HepG2 (cell line): ENCODE results near the gene AGMO. TPM values are rescaled to one million over a fixed set of nuclear protein-coding genes. Genes with fewer than 3 reads are reported as not detected.

ENCODE experiments used
- ATAC-seq: fragments of 200-7000 bp; cut with Tn5 transposase; 3 replicates; pipeline ENCODE4 v1.9.1; 2020; ENCODE audit warnings: mild to moderate bottlenecking, moderate library complexity
- BruUV-seq: library from RNA; stranded (reverse); fragments of 400-500 nt; replicated peaks from 2 replicates; lab custom pipeline; 2021; lab: Mats Ljungman, UMichigan
- CTCF ChIA-PET: fragments of 300-600 bp; formaldehyde crosslinking; extraction: SDS; loops from one replicate; lab custom pipeline; 2021; ENCODE audit warnings: low total read pairs, inconsistent platforms, low intra/inter-chr PET ratio; lab: Yijun Ruan, JAX
- POLR2A ChIA-PET: fragments of 350-600 bp; sonication (Branson Sonifier 250); formaldehyde crosslinking; loops from one replicate; lab custom pipeline; 2020; ENCODE audit warnings: antibody characterized with exemption, inconsistent platforms; lab: Yijun Ruan, JAX
- DNase-seq: peaks from one replicate; pipeline ENCODE4 v3.0.0-alpha.2; 2015; ENCODE audit warnings: low spot score
- FAIRE-seq: peaks from 3 replicates; lab custom pipeline; 2011; peaks lifted over from hg19 to GRCh38; lab: Jason Lieb, UNC
- H2AFZ ChIP-seq: one replicate; pipeline ENCODE4 v1.6.1; 2011; ENCODE audit warnings: low read length, inconsistent platforms
- H3K27ac ChIP-seq: fragments of 300-600 bp; 3 replicates; pipeline ENCODE4 v1.8.0; 2011; ENCODE audit warnings: mixed run types, mild to moderate bottlenecking, mixed read lengths, low read length, inconsistent platforms; ENCODE audit not compliant: insufficient read depth; ENCODE audit errors: extremely low read length
- H3K27me3 ChIP-seq, 2 experiments: fragments of 200-600 bp in 1 of 2; 2 replicates in 1 of 2; 3 replicates in 1 of 2; pipeline versions ENCODE4 v1.6.0 to v1.8.0; 2011; ENCODE audit warnings: low read length in 2 of 2, mild to moderate bottlenecking in 2 of 2, moderate library complexity in 2 of 2, inconsistent platforms in 1 of 2; ENCODE audit not compliant: insufficient read depth in 2 of 2, control insufficient read depth in 1 of 2
- H3K36me3 ChIP-seq, 2 experiments: fragments of 200-600 bp in 1 of 2; replicated peaks in 1 of 2; 2 replicates in 1 of 2; 3 replicates in 1 of 2; pipeline versions ENCODE4 v1.5.1 to v1.8.0; 2011; ENCODE audit warnings: low read length in 2 of 2, inconsistent platforms in 1 of 2; ENCODE audit not compliant: insufficient read depth in 2 of 2, control insufficient read depth in 1 of 2
- H3K4me1 ChIP-seq: 2 replicates; pipeline ENCODE4 v1.5.1; 2012; ENCODE audit warnings: low read length, inconsistent platforms; ENCODE audit not compliant: insufficient read depth
- H3K4me2 ChIP-seq: 2 replicates; pipeline ENCODE4 v1.6.0; 2011; ENCODE audit warnings: low read depth, low read length, inconsistent platforms
- H3K4me3 ChIP-seq, 3 experiments: fragments of 200-600 bp in 1 of 3; sonication (generic), shearing (Covaris generic) in 1 of 3; replicated peaks in 1 of 3; 2 replicates each; pipeline ENCODE4 v1.5.1; 2011 to 2016; ENCODE audit warnings: low read length in 3 of 3, inconsistent platforms in 2 of 3, low read depth in 2 of 3, mild to moderate bottlenecking in 2 of 3, control low read depth in 1 of 3, mixed read lengths in 1 of 3; ENCODE audit not compliant: insufficient read depth in 1 of 3
- H3K79me2 ChIP-seq: one replicate; pipeline ENCODE4 v1.6.1; 2011; ENCODE audit warnings: low read length, inconsistent platforms; ENCODE audit not compliant: insufficient read depth
- H3K9ac ChIP-seq: 2 replicates; pipeline ENCODE4 v1.6.0; 2011; ENCODE audit warnings: mild to moderate bottlenecking, low read depth, low read length, inconsistent platforms; ENCODE audit not compliant: insufficient read depth
- H3K9me3 ChIP-seq: 2 replicates; pipeline ENCODE4 v1.5.1; 2012; ENCODE audit warnings: mild to moderate bottlenecking, low read length
- H4K20me1 ChIP-seq: 2 replicates; pipeline ENCODE4 v1.6.0; 2011; ENCODE audit warnings: inconsistent platforms, mild to moderate bottlenecking, low read length, moderate library complexity; ENCODE audit not compliant: insufficient read depth
- ARID5B ChIP-seq: IDR thresholded peaks from 2 replicates; pipeline ENCODE4 v1.4.0; 2020; ENCODE audit warnings: mild to moderate bottlenecking, missing genetic modification reagents
- RNF2 ChIP-seq: fragments of 450-650 bp; conservative IDR thresholded peaks from 2 replicates; pipeline ENCODE4 v1.6.1; 2016; ENCODE audit warnings: low read depth
- ZFX ChIP-seq: sonication (generic); formaldehyde crosslinking; IDR thresholded peaks from 2 replicates; pipeline ENCODE4 v1.4.0; 2020; ENCODE audit warnings: mild to moderate bottlenecking, low read depth, missing genetic modification reagents, moderate library complexity
- ZMYM4 ChIP-seq: sonication (generic); formaldehyde crosslinking; IDR thresholded peaks from 2 replicates; pipeline ENCODE4 v1.8.1; 2023; ENCODE audit warnings: mild to moderate bottlenecking, missing genetic modification reagents
- ZNF101 ChIP-seq: sonication (generic); formaldehyde crosslinking; IDR thresholded peaks from 2 replicates; pipeline ENCODE4 v1.4.0; 2020; ENCODE audit warnings: mild to moderate bottlenecking, low read depth, missing genetic modification reagents, borderline replicate concordance
- ZNF703 ChIP-seq: sonication (generic); formaldehyde crosslinking; IDR thresholded peaks from 2 replicates; pipeline ENCODE4 v1.5.1; 2020; ENCODE audit warnings: missing genetic modification reagents, mild to moderate bottlenecking, moderate library complexity, borderline replicate concordance
- WGBS: methylation state at CpG from one replicate; pipeline ENCODE4 v1.1.6; 2017; ENCODE audit warnings: low lambda C conversion rate; 5-methylcytosine and 5-hydroxymethylcytosine counted together
- in situ Hi-C: cut with HindIII; loops from 2 replicates; pipeline ENCODE4 v1.10.0; 2017; ENCODE audit warnings: low pct_unique_long_range_greater_than_20kb; ENCODE audit not compliant: extremely low pct_ligation_motif_present
- intact Hi-C: fragments of 100-400 bp; cut with micrococcal nuclease; formaldehyde crosslinking; loops from one replicate; pipeline ENCODE4 v1.10.0; 2022; ENCODE audit not compliant: unreplicated experiment
- polyA plus RNA-seq, 8 experiments: library from polyadenylated mRNA; depleted of rRNA in 3 of 8; stranded (reverse) in 7 of 8; unstranded in 1 of 8; fragments of >200 nt; fragmentation: Illumina TruSeq in 4 of 8; extraction: Trizol in 4 of 8; gene quantifications; 2 replicates each; pipeline versions ENCODE4 v1.2.1 to v1.2.3, GENCODE V29; 2011 to 2016; ENCODE audit warnings: low read depth in 4 of 8, missing spikeins in 1 of 8, mixed read lengths in 1 of 8; ENCODE audit not compliant: insufficient read depth in 1 of 8
- total RNA-seq, 5 experiments: library from RNA; depleted of rRNA; stranded (reverse); fragments of >200 nt; fragmentation: Illumina TruSeq; extraction: Trizol; gene quantifications; 2 replicates each; pipeline ENCODE4 v1.2.3, GENCODE V29; 2016; ENCODE audit warnings: low read depth in 1 of 5

The AGMO gene
- total and polyA plus RNA-seq, 2 of the 13 experiments (the other 11 are each of a cell fraction or from before 2014, with no cell fraction given) = 0.22 to 0.50 TPM

- TF ChIP-seq ARID5B (CRISPR knock-in tag) (no peak), ZNF703 (CRISPR knock-in tag) (no peak), ZNF101 (no peak), RNF2 (no peak)
These were observed 316.0 kb downstream of the AGMO start (continued) for GRCh38 chr7:15245831-15246230.

- POLR2A ChIA-PET = no interaction called here
- CTCF ChIA-PET = no interaction called here
- ATAC-seq (no peak), FAIRE-seq (no peak), DNase-seq (no peak)
- WGBS = 54% methylated on average over 4 of the region's 4 CpGs
- peaks cover 80% of the 10 kb centered on the region for H3K9me3 ChIP-seq
- no TSS peak for BruUV-seq
- no peak overlapping the region for H2AFZ ChIP-seq
- no peak overlapping the region for H3K9ac ChIP-seq
- H3K79me2 ChIP-seq = no peaks in the 10 kb centered on the region
- H3K27me3 ChIP-seq = no peaks in the 10 kb centered on the region
- intact Hi-C loops = no loop called here
- no peak overlapping the region for H3K4me3 ChIP-seq
- in situ Hi-C loops = no loop called here
- no peak overlapping the region for H3K4me2 ChIP-seq
- TF ChIP-seq ZMYM4 (CRISPR knock-in tag) (no peak), ZFX (no peak)
- no peaks in the 10 kb centered on the region for H3K4me1 ChIP-seq
- no peaks in the 10 kb centered on the region for H3K36me3 ChIP-seq
- no peaks in the 10 kb centered on the region for H4K20me1 ChIP-seq
- no peak overlapping the region for H3K27ac ChIP-seq
These were observed 322.0 kb downstream of the AGMO start for GRCh38 chr7:15239801-15240200.
